Measurements from ENCODE around the gene MAP3K8. TPM values are rescaled to one million over a fixed set of nuclear protein-coding genes. Genes with fewer than 3 reads are reported as not detected.

MAP3K8 gene
- total RNA-seq, 1 experiment from 2014 or later: 4.8 TPM

- Histone ChIP-seq H3K36me3 (ENCODE audit: control insufficient read depth, insufficient read depth, low read length) (no peaks in the 10 kb centered on the region), H3K27me3 (ENCODE audit: control insufficient read depth, insufficient read depth, low read length) (no peaks in the 10 kb centered on the region), H3K4me1 (ENCODE audit: control insufficient read depth, insufficient read depth, low read length) (no peaks in the 10 kb centered on the region), H3K27ac (ENCODE audit: low read length) (no peak overlapping the region), H3K9me3 (ENCODE audit: control insufficient read depth, insufficient read depth, low read depth, low read length) (no peaks in the 10 kb centered on the region), H3K4me3 (ENCODE audit: low read depth in 2 of 2, low read length in 2 of 2) (no peak overlapping the region)
- TF ChIP-seq CTCF (IDR thresholded peaks at IDR 0.05) (no peak), SIN3A (IDR thresholded peaks at IDR 0.05; ENCODE audit: borderline replicate concordance, insufficient read depth, low read depth, low read length) (no peak), POLR2AphosphoS5 (IDR thresholded peaks at IDR 0.05; ENCODE audit: low read depth, low read length) (no peak), TCF7L2 (IDR thresholded peaks at IDR 0.05; ENCODE audit: low read depth, low read length) (no peak), REST (IDR thresholded peaks at IDR 0.05; ENCODE audit: insufficient read depth in 1 of 2, low read depth in 2 of 2, low read length in 1 of 2) (no peak)
- ChIA-PET POLR2A (no interaction called here), CTCF (no interaction called here)
- in situ Hi-C loops (cut with HindIII; ENCODE audit: low pct_unique_long_range_greater_than_20kb, low sequenced_read_pairs) (no loop called here), intact Hi-C loops (cut with micrococcal nuclease; ENCODE audit: unreplicated experiment) (loop anchor here (5.0 kb wide), 1 partner anchor 202 kb away; no protein-coding TSS in a partner anchor)
- ATAC-seq: no peak
- BruUV-seq (replicated peaks): no TSS peak
- no peak for DNase-seq (ENCODE audit: low read depth, low spot score)
These were observed 43.8 kb upstream of the MAP3K8 start for GRCh38 chr10:30390207-30390606.

DNA sequence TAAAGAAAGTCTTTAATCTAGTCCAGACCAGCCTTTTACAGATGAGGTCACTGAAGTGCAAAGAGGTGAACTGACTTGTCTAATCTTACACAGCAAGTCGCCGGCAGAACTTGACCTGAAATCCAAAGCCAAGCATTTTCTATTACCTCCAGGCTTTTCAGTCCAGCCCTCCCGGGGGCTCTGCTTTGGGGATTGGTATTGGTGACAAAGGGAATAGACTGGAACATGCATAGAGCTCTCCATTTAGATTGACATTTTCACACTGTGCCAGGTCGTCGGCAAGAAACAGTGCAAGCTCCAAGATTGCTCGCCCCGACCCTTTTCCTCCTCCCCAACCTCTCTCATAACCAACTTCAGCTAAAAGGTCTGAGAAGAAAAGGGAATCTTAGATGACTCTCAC lies 42.7 kb upstream of the MAP3K8 start:
- no peak for DNase-seq (ENCODE audit: low read depth, low spot score)
- Histone ChIP-seq H3K27ac (ENCODE audit: low read length) (no peak overlapping the region), H3K27me3 (ENCODE audit: control insufficient read depth, insufficient read depth, low read length) (0 out of 2 replicates have a peak, but pooled peaks cover 3% of the 10 kb centered on the region), H3K4me1 (ENCODE audit: control insufficient read depth, insufficient read depth, low read length) (no peaks in the 10 kb centered on the region), H3K36me3 (ENCODE audit: control insufficient read depth, insufficient read depth, low read length) (no peaks in the 10 kb centered on the region), H3K4me3 (ENCODE audit: low read depth in 2 of 2, low read length in 2 of 2) (no peak overlapping the region), H3K9me3 (ENCODE audit: control insufficient read depth, insufficient read depth, low read depth, low read length) (no peaks in the 10 kb centered on the region)
- no TSS peak for BruUV-seq (replicated peaks)
- no peak for ATAC-seq
- CTCF ChIA-PET: interaction anchor here (0.7 kb wide), 1 partner anchor 291 kb away, joined by 6 read pairs; no protein-coding TSS in a partner anchor
- in situ Hi-C loops (cut with HindIII; ENCODE audit: low pct_unique_long_range_greater_than_20kb, low sequenced_read_pairs): no loop called here
- POLR2A ChIA-PET: no interaction called here
- TF ChIP-seq REST (IDR thresholded peaks at IDR 0.05; ENCODE audit: insufficient read depth in 1 of 2, low read depth in 2 of 2, low read length in 1 of 2): no peak
- no peak for TF ChIP-seq CTCF (IDR thresholded peaks at IDR 0.05)
- intact Hi-C loops (cut with micrococcal nuclease; ENCODE audit: unreplicated experiment): loop anchor here (5.0 kb wide), 1 partner anchor 201 kb away; no protein-coding TSS in a partner anchor

Measured in Panc1 (cell line).